Esophagus squamous epithelium (tissue), 5 donors: ENCODE results near the gene PACS2. TPM values are rescaled to one million over a fixed set of nuclear protein-coding genes. Genes with fewer than 3 reads are reported as not detected.

Source experiments
- DNase-seq: peaks from one replicate; lab custom pipeline; 2025; lab: John Stamatoyannopoulos, UW
- H3K27ac ChIP-seq, 4 donors: fragments of 200-600 bp; sonication (generic); one replicate each; pipeline ENCODE4 v1.5.1; 2016 to 2019; ENCODE audit warnings: mild to moderate bottlenecking in 1 of 4
- H3K27me3 ChIP-seq, 4 donors: fragments of 200-600 bp; sonication (generic); 1 replicate in 3 of 4; 2 replicates in 1 of 4; pipeline versions ENCODE4 v1.5.1 to v1.6.0; 2017 to 2021; ENCODE audit warnings: antibody characterized with exemption in 1 of 4
- H3K36me3 ChIP-seq, 3 donors: fragments of 200-600 bp; sonication (generic); one replicate each; pipeline ENCODE4 v1.5.1; 2016 to 2019
- H3K4me1 ChIP-seq, 3 donors: fragments of 200-600 bp; sonication (generic); one replicate each; pipeline ENCODE4 v1.5.1; 2017 to 2019
- H3K4me3 ChIP-seq, 4 donors: fragments of 200-600 bp; sonication (generic); 1 replicate in 3 of 4; 2 replicates in 1 of 4; pipeline ENCODE4 v1.5.1; 2016 to 2019; ENCODE audit warnings: mild to moderate bottlenecking in 2 of 4, moderate library complexity in 1 of 4
- H3K9me3 ChIP-seq, 3 donors: fragments of 200-600 bp; sonication (generic); one replicate each; pipeline ENCODE4 v1.5.1; 2016 to 2019
- CTCF ChIP-seq, 6 experiments: fragments of 450-650 bp in 4 of 6; fragments of 200-600 bp in 2 of 6; sonication (generic) in 2 of 6; IDR thresholded peaks; one replicate each; pipeline ENCODE4 v1.5.1; 2016 to 2019; ENCODE audit warnings: antibody characterized with exemption in 6 of 6, mild to moderate bottlenecking in 4 of 6, moderate library complexity in 4 of 6
- POLR2A ChIP-seq, 4 donors: fragments of 450-650 bp; IDR thresholded peaks; one replicate each; pipeline ENCODE4 v1.6.1; 2017; ENCODE audit warnings: antibody characterized with exemption in 4 of 4, mild to moderate bottlenecking in 4 of 4, moderate library complexity in 3 of 4
- WGBS, 2 donors: methylation state at CpG; one replicate each; pipeline ENCODE4 v1.1.5; 2018; 5-methylcytosine and 5-hydroxymethylcytosine counted together
- intact Hi-C: fragments of 100-400 bp; cut with DNase I; formaldehyde crosslinking; loops from one replicate; pipeline ENCODE4 v1.15.0; 2022
- total RNA-seq, 4 donors: library from RNA; depleted of rRNA; stranded (reverse); fragments of >200 nt; gene quantifications; one replicate each; pipeline ENCODE4 v1.1.0, GENCODE V29; 2016
- donor health status: DM: yes; HTN: yes; CAD: no.

PACS2 gene
- total RNA-seq, 4 donors from 2014 or later: 20.2 to 42.3 (median 30.9) TPM

GRCh38 chr14:105388976-105389375 is 74.4 kb downstream of the PACS2 start:
- H3K36me3 ChIP-seq: peaks cover 0 to 77% (median 9%) of the 10 kb centered on the region in 3 donors
- TF ChIP-seq CTCF (IDR thresholded peaks at IDR 0.05) (no peak), POLR2A (IDR thresholded peaks at IDR 0.05) (no peak)
- peak overlapping the region in 2 of 4 donors; percentile 6 to 50 for H3K27ac ChIP-seq
- DNase-seq: no peak
- no peak overlapping the region for H3K4me3 ChIP-seq
- 100% methylated on average over 1 of the region's 16 CpGs; no CpG with 5 or more reads in 1 of the 2 donors for WGBS, 2 donors
- intact Hi-C loops: no loop called here
- H3K9me3 ChIP-seq: no peaks in the 10 kb centered on the region
- no peaks in the 10 kb centered on the region for H3K27me3 ChIP-seq
- peaks cover 17 to 54% (median 17%) of the 10 kb centered on the region in 3 donors for H3K4me1 ChIP-seq

GRCh38 chr14:105389534-105389933 is 75.0 kb downstream of the PACS2 start:
- no peak for DNase-seq
- intact Hi-C loops: no loop called here
- no peak for TF ChIP-seq POLR2A (IDR thresholded peaks at IDR 0.05)
- no peak for TF ChIP-seq CTCF (IDR thresholded peaks at IDR 0.05)
- no CpG with 5 or more reads among the region's 12 CpGs for WGBS, 2 donors
- H3K27me3 ChIP-seq: no peaks in the 10 kb centered on the region
- H3K27ac ChIP-seq: peak overlapping the region in 2 of 4 donors; percentile 6 to 50
- no peaks in the 10 kb centered on the region for H3K9me3 ChIP-seq
- H3K36me3 ChIP-seq: peaks cover 0 to 77% (median 3%) of the 10 kb centered on the region in 3 donors
- H3K4me1 ChIP-seq: peaks cover 14 to 48% (median 15%) of the 10 kb centered on the region in 3 donors
- no peak overlapping the region for H3K4me3 ChIP-seq

- 75 to 100% methylated on average over 3 to 9 of the region's 27 CpGs for WGBS, 2 donors
- no peak overlapping the region for H3K4me3 ChIP-seq
- H3K4me1 ChIP-seq: peaks cover 7 to 42% (median 10%) of the 10 kb centered on the region in 3 donors
- TF ChIP-seq POLR2A (IDR thresholded peaks at IDR 0.05) (no peak), CTCF (IDR thresholded peaks at IDR 0.05) (no peak)
- no peaks in the 10 kb centered on the region for H3K27me3 ChIP-seq
- no peaks in the 10 kb centered on the region for H3K9me3 ChIP-seq
- H3K36me3 ChIP-seq: peaks cover 0 to 77% (median 0%) of the 10 kb centered on the region in 3 donors
- DNase-seq: no peak
- H3K27ac ChIP-seq: peak overlapping the region in 2 of 4 donors; percentile 6 to 50
- intact Hi-C loops: no loop called here
Observed at GRCh38 chr14:105389976-105390848, 75.7 kb downstream of the PACS2 start.

- H3K36me3 ChIP-seq: peaks cover 0 to 73% (median 0%) of the 10 kb centered on the region in 3 donors
Observed at GRCh38 chr14:105390849-105391500, 76.4 kb downstream of the PACS2 start.

More at GRCh38 chr14:105390849-105391500, 76.4 kb downstream of the PACS2 start:
- no peak for TF ChIP-seq POLR2A (IDR thresholded peaks at IDR 0.05)
- no peak for TF ChIP-seq CTCF (IDR thresholded peaks at IDR 0.05)
- Histone ChIP-seq H3K4me3 (no peak overlapping the region), H3K27ac (no peak overlapping the region), H3K9me3 (no peaks in the 10 kb centered on the region), H3K4me1 (peaks cover 7 to 34% (median 10%) of the 10 kb centered on the region in 3 donors), H3K27me3 (no peaks in the 10 kb centered on the region)
- 88% methylated on average over 15 of the region's 24 CpGs; no CpG with 5 or more reads in 1 of the 2 donors for WGBS, 2 donors
- DNase-seq: no peak
- intact Hi-C loops: no loop called here
